ENCODE measurements around the gene MTMR8.

Gene MTMR8

DNA sequence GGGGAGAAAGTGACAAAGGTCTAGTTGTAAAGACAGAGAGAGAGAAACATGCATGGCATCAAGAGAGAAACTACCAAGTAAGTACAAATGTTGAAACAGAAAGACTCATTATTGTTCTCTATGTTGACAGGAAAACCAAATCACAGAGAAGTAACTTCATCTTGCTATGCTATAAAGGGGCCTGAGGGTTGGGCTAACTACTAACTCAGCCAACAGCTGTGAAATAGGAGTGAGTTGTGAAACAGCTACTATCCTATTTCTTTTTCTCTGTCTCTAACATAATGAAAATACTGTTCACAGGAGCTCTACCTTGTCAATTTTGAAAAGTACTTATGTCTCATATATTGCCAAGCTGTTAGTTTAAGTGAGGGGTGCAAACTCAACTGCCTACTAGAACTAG, 65.0 kb downstream of the MTMR8 start:
- no peak overlapping the region for H3K4me3 ChIP-seq
- H3K27ac ChIP-seq, result no peak overlapping the region

DNA sequence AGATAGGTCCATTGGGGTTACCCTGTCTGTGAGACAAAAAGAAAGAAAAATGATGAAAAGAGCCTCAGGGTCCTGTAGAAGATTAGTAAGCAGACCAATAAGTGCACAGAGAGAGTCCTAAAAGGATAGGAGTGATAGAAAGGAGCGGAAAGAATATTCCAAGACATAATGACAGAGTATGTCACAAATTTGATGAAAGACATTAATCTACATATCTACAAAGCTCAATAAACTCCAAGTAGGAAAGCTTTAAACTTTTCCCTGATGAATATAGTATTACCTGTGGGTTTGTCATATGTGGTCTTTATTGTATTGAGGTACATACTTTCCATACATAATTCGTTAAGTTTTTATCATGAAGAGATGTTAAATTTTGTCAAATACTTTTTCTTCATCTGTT, 73.7 kb downstream of the MTMR8 start:
- Histone ChIP-seq H3K4me3 (no peak overlapping the region), H3K27ac (no peak overlapping the region)

GRCh38 chrX:64313624-64314023, 81.6 kb downstream of the MTMR8 start:
- H3K27ac ChIP-seq, result no peak overlapping the region
- no peak overlapping the region for H3K4me3 ChIP-seq

DNA sequence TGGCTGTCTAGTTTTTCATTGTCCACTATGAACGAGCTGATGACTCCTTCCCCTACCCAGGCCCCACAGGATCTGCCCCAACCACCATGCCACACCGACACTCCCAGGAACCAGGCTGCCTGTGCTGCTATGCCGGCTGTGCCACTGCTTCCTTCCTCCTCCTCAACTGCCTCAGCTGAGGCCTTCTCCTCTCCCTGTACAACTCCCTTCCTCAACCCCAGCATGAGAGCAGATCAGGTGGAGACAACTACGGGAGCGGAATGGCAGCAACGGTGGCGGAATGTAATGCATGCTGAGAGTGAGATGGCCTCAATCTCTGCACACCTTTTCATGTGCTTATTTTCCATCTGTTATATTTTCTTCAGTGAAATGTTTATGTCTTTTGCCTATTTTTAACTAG, 88.5 kb downstream of the MTMR8 start:
- Histone ChIP-seq H3K4me3 (no peak overlapping the region), H3K27ac (no peak overlapping the region)

GRCh38 chrX:64291123-64291522, 104.1 kb downstream of the MTMR8 start:
- no peak overlapping the region for H3K27ac ChIP-seq
- no peak overlapping the region for H3K4me3 ChIP-seq

DNA sequence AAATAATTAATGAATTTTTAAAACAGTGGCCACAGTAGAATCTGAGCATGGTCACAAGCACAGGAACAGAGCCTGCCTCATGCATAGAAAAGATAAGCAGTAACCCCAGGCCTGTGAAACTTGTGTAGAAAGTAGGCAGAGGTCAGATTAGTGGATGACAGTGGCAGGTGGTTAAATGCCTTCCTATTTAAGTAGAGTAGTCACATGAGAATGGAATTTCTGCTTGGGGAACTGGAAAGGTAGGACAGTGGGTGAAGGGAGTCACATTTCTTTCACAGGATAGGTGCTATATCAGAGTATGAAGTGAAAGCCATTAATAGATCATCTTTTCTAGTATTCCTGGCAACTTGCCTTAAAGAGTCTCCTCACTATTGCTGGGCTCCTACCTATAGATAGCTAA, 130.0 kb downstream of the MTMR8 start:
- H3K4me3 ChIP-seq, result no peak overlapping the region
- no peak overlapping the region for H3K27ac ChIP-seq

DNA sequence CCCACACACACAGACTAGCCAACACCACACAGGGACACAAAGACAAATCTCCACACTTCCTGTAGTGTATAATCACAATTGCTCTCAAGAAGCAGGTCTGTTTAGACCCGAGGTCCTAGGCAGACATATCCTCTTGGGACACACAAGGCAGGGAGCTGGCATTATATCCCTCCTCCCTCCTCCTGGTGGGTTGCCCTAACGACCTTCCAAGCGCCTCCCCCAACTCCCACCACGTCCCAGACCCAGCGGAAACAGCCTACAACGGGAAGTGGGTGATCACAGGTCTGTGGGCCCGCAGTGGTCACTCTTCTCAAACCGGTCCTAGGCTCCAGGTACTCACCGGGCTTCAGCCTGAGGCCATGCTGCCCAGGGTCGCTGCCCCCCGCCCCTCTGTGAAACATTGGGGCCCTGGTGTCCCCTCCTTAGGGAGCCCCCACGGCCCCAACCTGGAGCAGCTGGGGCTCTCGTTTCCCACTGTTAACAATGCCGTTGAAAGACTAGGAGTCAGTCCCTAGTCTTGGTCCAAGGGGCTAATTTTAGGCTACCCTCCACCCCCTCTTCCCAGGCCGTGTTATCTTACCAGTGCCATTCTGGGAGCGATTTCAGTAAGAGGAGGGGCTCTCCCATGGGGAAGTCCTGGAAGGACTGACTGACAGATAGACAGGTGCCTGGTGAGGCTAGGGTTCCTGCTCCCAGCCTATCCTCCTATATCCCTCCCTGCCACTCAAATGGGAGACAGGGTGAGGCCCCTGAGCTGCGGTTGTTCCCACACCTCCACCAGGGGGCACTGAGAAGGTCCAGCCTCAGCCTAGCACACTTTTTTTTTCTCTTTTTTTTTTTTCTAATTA, 164.9 kb downstream of the MTMR8 start, which contains the start of gene ASB12:
ASB12 (minus strand) TSS at position 485 of the 848 bp plus-strand sequence. CDS start 4,957 bp downstream, outside the sequence.
- H3K4me3 ChIP-seq, result no peak within 1 kb of the TSS
- H3K27ac ChIP-seq, result no peak within 1 kb of the TSS

- H3K4me3 ChIP-seq, result no peak overlapping the region
- no peak overlapping the region for H3K27ac ChIP-seq
Observed at GRCh38 chrX:64229154-64229553, 166.1 kb downstream of the MTMR8 start.

Measured in skin epidermis (tissue), 12 donors.